Erythroblast (primary cell): ENCODE measurements around the gene EPHB2.

ENCODE experiments used
- GATA1 ChIP-seq: IDR thresholded peaks from 2 replicates; pipeline ENCODE4 v1.6.1; 2011; ENCODE audit warnings: low read depth, mild to moderate bottlenecking, control low read depth, low read length, moderate library complexity
- POLR2A ChIP-seq: IDR thresholded peaks from 2 replicates; pipeline ENCODE4 v1.6.1; 2011; ENCODE audit warnings: mild to moderate bottlenecking, low read length

- TF ChIP-seq GATA1 (no peak), POLR2A (no peak)
Measured at GRCh38 chr1:22738522-22738921, 27.9 kb downstream of the EPHB2 start.
